ENCODE results near the gene TMEM101.
"Not testable (repeated sequence)": the region's sequence is repeated elsewhere in the genome, so short reads cannot be mapped to it uniquely, and the experiment has no call there.

The TMEM101 gene

DNA sequence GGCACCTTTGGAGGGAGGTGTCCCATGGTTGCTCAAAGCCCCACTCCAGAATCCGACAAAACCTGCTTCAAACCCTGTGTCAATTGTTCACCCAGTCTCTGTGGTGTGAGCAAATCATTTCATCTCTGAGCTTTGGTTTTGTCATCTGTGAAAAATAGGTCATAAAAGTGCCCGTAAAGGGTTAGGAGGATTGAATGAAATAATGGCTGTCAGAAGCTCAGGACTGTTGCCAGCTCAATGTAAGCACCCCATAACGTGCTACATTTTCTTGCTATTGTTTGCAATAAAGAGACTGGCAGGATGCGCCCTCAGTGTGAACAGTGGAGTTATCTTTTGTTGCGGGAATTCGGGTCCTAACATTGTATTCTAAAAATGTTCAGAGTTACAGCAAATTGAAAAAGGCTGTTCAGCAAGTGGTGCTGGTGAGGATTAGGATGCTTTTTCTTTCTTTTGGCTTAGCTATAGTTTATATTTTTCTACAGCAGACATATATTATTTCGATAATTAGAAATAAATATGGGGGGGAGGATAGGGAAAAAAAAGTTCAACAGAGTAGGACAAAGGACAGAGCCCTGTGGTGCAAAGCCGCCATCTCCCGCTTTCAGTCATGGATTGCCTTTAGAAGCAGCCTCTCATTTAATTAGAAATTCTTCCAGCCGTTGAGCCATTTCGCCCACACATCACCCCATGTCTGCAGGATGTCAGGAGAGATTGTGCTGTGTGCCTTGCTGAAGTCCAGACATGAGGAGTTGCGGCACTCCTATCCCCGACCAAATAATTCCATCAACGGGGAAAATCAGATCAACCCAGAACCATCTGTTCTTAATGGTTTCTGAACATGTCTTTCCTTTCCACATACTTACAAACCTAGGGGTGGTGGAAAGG, 40.1 kb downstream of the TMEM101 start:
- no peak for DNase-seq (ENCODE audit: low read depth)

DNA sequence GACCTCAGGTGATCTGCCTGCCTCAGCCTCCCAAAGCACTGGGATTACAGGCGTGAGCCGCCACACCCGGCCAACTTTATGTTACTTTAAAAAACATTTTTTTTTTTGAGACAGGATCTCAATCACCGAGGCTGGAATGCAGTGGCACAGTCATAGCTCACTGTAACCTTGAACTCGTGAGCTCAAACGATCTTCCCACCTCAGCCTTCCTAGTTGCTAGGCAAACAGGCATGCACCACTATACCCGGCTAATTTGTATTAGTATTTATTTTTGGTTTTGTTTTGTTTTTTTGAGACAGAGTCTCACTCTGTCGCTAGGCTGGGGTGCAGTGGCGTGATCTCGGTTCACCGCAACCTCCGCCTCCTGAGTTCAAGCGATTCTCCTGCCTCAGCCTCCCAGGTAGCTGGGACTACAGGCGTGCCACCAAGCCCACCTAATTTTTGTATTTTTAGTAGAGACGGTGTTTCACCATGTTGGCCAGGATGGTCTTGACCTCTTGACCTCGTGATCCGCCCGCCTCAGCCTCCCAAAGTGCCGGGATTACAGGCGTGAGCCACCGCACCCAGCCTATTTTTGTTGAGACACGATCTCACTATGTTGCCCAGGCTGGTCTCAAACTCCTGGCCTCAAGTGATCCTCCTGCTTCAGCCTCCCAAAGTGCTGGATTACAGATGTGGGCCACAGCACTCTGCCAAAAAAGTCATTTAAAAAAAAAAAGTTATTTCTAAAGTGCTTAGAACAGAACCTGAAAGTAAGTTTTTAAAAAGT, 42.1 kb downstream of the TMEM101 start:
- not testable (repeated sequence) for DNase-seq (ENCODE audit: low read depth)

DNA sequence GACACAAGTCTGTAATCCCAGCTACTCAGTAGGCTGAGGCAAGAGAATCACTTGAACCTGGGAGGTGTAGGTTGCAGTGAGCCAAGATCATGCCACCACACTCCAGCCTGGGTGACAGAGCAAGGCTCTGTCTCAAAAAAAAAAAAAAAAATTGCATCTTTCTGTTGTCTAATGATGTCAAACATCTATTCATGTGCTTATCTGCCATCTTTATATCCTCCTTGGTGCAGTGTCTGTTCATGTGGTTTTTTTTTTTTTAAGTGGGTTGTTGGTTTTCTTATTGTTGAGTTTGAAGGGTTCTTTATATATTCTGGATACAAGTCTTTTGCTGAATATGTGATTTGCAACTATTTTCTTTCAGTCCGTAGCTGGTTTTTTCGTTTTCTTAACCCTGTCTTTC, 43.3 kb downstream of the TMEM101 start:
- not testable (repeated sequence) for DNase-seq (ENCODE audit: low read depth)

DNA sequence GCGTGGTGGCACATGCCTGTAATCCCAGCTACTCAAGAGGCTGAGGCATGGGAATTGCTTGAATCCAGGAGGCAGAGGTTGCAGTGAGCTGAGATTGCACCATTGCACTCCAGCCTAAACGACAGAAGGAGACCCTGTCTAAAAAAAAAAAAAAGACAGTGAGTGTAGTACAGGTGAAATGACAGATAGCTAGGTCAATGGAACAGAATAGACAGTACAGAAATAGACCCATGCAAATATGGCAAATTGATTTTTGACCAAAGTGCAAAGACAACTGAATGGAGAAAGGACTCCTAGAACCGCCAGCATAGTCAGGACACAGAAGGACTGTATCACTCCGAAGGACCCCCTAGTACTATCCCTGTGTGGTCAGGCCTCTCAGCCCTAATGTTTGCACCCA, 44.4 kb downstream of the TMEM101 start:
- DNase-seq (ENCODE audit: low read depth): no peak

DNA sequence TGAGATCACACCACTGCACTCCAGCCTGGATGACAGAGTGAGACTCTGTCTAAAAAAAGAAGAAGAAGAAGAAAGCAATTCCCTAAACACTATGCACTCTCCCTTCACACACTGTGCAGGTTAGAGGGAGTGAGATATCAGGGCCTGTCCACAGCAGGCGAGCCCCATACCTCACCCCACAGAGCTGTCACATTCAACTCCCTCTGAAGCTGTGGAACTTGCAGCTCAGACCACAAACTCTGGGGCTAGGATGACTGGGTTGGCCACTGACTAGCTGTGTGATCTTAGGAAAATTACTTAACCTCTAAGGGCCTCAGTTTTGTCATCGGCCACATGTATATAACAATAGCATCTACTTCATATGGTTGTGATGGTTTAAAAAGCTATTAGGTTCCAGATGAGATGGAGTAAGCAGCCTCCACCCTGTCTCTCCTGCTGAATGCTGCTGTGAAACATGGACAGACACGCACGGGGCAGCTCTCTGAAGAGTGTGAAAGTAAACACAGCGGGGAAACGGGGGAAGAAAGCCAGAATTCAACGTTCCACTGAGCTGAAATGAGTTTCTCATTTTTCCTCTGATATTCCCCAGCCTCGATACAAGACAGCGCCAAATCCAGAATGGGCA, 47.4 kb downstream of the TMEM101 start:
- DNase-seq (ENCODE audit: low read depth): no peak

DNA sequence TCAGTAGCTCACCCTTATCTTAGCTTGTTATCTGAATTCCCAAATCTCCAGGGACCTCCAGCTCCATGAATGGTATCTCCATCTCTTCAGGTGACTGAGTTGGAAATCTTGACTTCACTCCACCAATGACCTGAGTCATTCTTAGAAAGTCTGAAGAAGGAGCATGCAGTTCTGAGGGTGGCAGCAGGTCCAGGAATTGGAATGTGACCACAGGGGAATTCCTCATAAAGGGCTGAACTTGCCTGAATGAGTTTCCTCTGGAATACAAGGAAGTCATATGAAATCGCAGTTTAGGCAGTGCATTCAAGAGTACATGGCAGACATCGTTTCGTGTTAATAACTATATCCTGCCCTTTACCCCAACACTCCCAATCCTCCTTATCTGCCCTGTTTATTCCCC, 48.5 kb downstream of the TMEM101 start:
- no peak for DNase-seq (ENCODE audit: low read depth)

DNA sequence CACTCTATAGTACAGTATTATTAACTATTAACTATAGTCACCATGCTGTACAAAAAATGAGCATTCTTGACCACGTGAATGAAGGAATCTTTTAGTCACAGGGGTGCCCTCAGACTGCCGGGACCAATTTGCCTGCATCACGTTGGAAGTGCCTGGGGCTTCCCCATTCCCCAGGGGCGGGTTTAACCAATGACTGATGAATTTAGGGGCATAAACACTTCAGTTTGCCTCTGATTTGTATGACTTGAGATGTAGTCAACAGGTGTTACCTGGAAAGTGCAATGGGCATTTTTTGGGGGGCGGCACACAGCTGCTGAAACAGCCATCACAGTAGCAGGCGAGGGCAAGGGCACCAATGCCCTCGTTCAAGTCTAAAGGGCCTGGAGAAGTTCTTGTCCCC, 52.3 kb downstream of the TMEM101 start:
- DNase-seq (ENCODE audit: low read depth): no peak

DNA sequence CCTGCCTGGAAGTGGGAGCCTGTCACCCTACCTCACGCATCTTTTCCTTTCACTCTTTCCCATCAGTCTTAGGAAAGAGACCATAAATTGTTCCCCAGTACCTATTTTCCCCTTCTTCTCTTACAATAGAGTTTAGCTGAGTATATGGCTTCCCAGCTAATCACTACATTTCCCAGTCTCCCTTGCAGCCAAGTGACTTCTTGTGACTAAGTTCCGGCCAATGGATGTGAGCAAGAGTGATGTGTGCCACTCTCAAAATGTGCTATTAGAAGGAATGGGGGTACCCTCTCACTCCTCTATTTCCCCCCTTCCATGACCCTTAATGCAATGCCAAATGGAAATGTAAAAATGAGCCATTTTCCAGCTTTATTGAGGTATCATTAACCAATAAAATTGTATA, 52.8 kb downstream of the TMEM101 start:
- DNase-seq (ENCODE audit: low read depth): no peak

DNA sequence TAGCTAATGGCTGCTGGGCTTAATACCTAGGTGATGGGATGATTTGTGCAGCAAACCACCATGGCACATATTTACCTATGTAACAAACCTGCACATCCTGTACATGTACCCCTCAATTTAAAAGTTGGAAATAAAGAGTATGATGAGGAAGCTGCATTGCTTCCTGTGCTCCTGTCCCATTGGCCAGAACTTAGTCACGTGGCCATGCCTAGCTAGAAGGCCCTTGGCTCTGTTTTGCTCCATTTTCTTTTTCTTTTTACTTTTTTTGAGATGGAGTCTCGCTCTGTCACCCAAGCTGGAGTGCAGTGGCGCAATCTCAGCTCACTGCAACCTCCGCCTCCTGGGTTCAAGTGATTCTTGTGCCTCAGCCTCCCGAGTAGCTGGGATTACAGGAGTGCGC, 53.5 kb downstream of the TMEM101 start:
- DNase-seq (ENCODE audit: low read depth): not testable (repeated sequence)

Measured in activated gamma-delta T cell treated with anti-CD3 and anti-CD28 coated beads, Interleukin-2, amount 50 U/mL, for 16 hours (primary cell).